NCI-H1092 treated with DMSO at 0.1 percent for 48 hours (cell line): Measurements from ENCODE around the gene ATG10.

Experiments
- DNase-seq: peaks from one replicate; lab custom pipeline; 2025; lab: John Stamatoyannopoulos, UW

Gene ATG10

GRCh38 chr5:82164977-82165713 lies 193.3 kb downstream of the ATG10 start:
- peak; percentile 7 for DNase-seq

GRCh38 chr5:82165740-82166530 lies 194.1 kb downstream of the ATG10 start:
- DNase-seq = peak; percentile 75

GRCh38 chr5:82167372-82167935 lies 195.6 kb downstream of the ATG10 start:
- no peak for DNase-seq

- DNase-seq = no peak
These were observed 196.5 kb downstream of the ATG10 start for GRCh38 chr5:82168294-82168693.

- no peak for DNase-seq
These were observed 198.1 kb downstream of the ATG10 start for GRCh38 chr5:82169892-82170291.

- peak; percentile 8 for DNase-seq
These were observed 202.5 kb downstream of the ATG10 start for GRCh38 chr5:82174128-82174918.

GRCh38 chr5:82174919-82175219 lies 203.0 kb downstream of the ATG10 start:
- DNase-seq = no peak

GRCh38 chr5:82176115-82176814 lies 204.4 kb downstream of the ATG10 start:
- DNase-seq = no peak

- no peak for DNase-seq
These were observed 206.6 kb downstream of the ATG10 start for GRCh38 chr5:82178378-82178777.

GRCh38 chr5:82182662-82183061 lies 210.8 kb downstream of the ATG10 start:
- no peak for DNase-seq

GRCh38 chr5:82183828-82184227 lies 212.0 kb downstream of the ATG10 start:
- no peak for DNase-seq

GRCh38 chr5:82185851-82186250 lies 214.0 kb downstream of the ATG10 start:
- no peak for DNase-seq

GRCh38 chr5:82197550-82197949 lies 225.7 kb downstream of the ATG10 start:
- DNase-seq = no peak

GRCh38 chr5:82204567-82204966 lies 232.7 kb downstream of the ATG10 start:
- no peak for DNase-seq

- no peak for DNase-seq
These were observed 233.2 kb downstream of the ATG10 start for GRCh38 chr5:82205005-82205404.

GRCh38 chr5:82208371-82208770 lies 236.5 kb downstream of the ATG10 start:
- no peak for DNase-seq

GRCh38 chr5:82211855-82212572 lies 240.2 kb downstream of the ATG10 start:
- DNase-seq = no peak

- no peak for DNase-seq
These were observed 246.1 kb downstream of the ATG10 start for GRCh38 chr5:82217917-82218316.

GRCh38 chr5:82218374-82219156 lies 246.7 kb downstream of the ATG10 start:
- no peak for DNase-seq

- no peak for DNase-seq
These were observed 249.2 kb downstream of the ATG10 start for GRCh38 chr5:82221020-82221419.
